GM21737 (cell line): ENCODE results near the gene USP35.
A peak's percentile ranks its signal among the peaks of the same experiment; 100 is the strongest.
"Not testable (repeated sequence)": the region's sequence is repeated elsewhere in the genome, so short reads cannot be mapped to it uniquely, and the experiment has no call there.

Experiments
- ATAC-seq: cut with Tn5 transposase; IDR thresholded peaks from one replicate; pipeline ENCODE4 v1.9.1; 2021; ENCODE audit warnings: mild to moderate bottlenecking, moderate library complexity; ENCODE audit not compliant: unreplicated experiment

The USP35 gene

GRCh38 chr11:78228467-78228866, 39.7 kb downstream of the USP35 start:
- peak; percentile 39 for ATAC-seq

DNA sequence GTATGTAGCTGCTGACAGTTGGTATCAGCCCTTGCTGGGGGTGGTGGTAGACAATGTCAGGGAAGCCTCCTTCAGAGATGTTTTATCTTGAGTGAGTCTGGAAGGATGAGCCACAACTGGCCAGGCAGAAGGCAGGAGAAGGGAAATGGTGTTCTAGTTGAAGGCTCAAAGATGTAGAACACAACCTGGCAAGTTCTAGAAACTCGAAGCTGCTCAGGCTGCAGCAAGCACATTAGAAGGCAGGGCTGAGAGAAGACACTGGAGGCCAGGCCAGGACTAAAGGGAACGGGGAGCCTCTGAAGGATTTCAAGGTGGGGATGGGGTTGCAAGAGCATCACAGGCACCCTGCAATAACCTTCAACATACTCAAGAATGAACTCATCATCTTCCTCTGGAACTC, 40.4 kb downstream of the USP35 start:
- ATAC-seq, result no peak

DNA sequence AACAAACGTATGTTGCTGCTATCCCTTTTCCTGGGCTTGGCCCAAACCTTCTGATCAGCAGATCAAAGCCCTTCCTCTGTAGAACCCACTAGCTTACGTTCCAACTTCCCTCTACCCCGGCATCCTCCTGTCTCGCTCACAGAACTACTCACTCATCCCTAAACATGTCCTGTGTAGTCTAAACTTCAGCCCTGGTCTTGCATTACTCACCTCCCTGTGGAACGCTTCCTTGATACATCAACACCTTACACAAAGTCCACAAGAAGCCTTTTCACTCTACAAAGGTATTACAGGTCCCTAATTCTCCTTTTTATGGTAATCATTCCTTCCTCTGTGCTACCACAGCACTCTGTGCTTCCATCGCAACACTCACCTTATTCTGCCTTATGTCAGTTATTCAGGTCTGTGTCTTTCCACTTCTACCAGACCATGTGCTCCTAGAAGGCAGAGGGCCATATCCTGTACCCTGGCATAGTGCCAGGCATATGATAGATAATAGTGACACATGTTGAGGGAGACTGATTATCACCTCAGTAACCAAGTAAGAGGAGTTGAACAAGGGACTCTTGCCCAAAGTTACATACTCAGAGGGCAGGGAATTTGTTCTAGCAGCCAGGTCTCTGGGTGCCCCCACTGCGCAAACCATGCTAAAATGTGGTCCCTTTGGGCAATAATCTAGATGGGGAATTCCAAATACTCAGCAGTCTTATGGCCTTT, 41.6 kb downstream of the USP35 start:
- ATAC-seq, result no peak

GRCh38 chr11:78231962-78232501, 43.3 kb downstream of the USP35 start:
- no peak for ATAC-seq

GRCh38 chr11:78233046-78233445, 44.3 kb downstream of the USP35 start:
- not testable (repeated sequence) for ATAC-seq

GRCh38 chr11:78234006-78234405, 45.3 kb downstream of the USP35 start:
- ATAC-seq, result no peak

GRCh38 chr11:78237293-78238046, 48.8 kb downstream of the USP35 start:
- no peak for ATAC-seq

GRCh38 chr11:78239781-78240180, 51.1 kb downstream of the USP35 start:
- ATAC-seq, result no peak

- no peak for ATAC-seq
These were observed 52.8 kb downstream of the USP35 start for GRCh38 chr11:78241475-78241874.

DNA sequence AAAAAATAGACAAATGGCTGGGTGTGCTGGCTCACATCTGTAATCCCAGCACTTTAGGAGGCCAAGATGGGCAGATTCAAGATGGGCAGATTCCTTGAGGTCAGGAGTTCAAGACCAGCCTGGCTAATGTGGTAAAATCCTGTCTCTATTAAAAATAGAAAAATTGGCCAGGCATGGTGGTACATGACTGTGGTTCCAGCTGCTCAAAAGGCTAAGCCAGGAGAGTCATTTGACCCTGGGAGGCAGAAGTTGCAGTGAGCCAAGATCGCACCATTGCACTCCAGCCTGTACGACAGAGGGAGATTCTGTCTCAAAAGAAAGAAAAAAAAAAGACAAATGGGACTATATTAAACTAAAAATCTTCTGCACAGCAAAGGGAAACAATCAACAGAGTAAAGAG, 55.4 kb downstream of the USP35 start:
- ATAC-seq, result no peak

- ATAC-seq, result no peak
These were observed 56.0 kb downstream of the USP35 start for GRCh38 chr11:78244546-78245255.

DNA sequence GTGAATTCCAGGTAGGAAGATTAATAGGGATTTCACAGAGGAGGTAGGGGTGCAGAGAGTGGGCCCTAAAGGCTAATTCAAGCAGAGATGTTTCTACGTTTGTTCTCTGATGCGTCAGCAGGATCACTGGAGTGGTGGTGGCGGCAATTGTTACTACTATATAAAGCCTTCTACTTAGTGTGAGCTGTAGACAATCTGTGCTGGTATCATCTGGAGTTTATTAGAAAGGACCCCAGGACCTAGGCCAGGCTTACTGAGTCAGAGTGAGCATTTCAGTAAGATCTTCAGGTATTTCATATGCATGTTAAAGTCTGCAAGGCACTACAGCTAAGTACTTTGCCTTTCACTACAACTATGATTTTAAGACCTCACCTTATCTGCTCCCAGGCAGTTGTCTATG, 59.5 kb downstream of the USP35 start:
- ATAC-seq, result no peak

DNA sequence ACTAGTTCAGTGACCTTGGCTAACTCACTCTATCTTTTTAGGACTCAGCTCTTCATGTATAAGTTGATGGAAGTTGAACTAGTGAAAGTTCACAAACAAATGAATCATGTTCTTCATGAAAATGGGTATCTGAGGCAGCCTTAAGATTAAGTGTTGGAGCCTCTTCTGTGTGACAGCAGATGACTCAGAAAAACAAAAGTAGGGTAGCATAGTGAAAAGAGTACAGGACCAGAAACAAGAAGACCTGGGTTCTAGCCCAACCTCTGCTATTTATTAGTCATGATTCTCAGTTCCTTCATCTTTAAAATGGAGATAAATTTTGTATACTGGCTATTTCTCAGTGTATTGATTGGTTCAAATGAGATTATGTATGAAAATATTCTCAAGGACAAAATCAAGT, 60.2 kb downstream of the USP35 start:
- ATAC-seq, result no peak

DNA sequence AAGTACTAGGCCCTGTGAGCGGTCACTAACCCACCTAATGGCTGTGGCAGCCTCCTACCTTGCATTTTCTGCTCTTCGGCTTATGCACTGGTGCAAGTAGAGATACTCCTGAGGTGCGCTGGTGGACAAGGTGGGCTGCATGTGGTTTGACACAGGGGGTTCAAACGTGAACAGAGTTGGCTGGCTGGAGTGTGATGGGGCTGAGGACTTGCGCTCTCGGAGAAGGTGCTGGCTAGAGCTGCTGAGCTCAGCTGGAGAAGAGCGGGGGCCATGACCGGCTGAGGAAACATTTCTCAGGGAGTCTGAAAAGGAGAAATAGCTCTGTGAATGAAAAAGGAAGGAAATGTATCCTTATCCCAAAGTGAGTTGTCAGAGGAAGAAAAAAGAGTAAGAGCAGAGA, 61.4 kb downstream of the USP35 start:
- no peak for ATAC-seq

GRCh38 chr11:78251083-78251775, 62.5 kb downstream of the USP35 start:
- ATAC-seq, result no peak

- ATAC-seq, result no peak
These were observed 65.1 kb downstream of the USP35 start for GRCh38 chr11:78253797-78254196.

DNA sequence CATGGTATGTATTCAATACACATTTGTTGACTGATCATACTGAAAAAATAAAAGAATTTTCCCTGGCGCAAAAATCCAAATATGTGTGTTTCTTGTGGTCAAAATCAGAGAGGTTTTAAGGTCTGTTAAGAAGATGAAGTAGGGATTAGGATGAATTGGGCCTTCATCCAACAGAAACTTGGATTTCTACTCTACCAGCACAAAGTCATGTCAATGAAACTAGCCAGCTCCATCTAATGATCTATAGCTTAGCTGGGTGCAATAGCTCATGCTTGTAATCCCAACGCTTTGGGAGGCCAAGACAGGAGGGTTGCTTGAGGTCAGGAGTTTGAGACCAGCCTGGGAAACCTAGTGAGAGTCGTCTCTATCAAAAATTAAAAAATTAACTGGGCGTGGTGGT, 65.5 kb downstream of the USP35 start:
- no peak for ATAC-seq

- ATAC-seq, result no peak
These were observed 67.2 kb downstream of the USP35 start for GRCh38 chr11:78255919-78256318.

DNA sequence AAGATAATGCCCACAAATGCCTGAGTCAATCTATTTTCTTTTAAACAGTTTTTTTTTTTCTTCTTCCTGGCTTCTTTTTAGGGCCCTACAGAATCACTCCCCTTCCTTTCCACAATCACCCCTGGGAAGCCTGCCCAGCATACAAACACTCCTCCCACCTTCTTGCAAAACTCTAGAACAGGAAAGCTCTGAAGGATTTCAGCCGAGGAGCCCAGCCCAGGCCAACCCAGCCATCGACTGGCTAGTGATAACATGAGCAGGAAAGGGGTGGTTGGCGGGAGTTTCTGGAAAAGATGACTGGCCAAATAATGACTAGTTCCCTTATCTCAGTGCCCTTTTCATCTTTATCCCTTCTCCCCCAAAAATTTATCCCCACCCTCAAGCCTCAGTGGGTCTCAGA, 68.2 kb downstream of the USP35 start:
- ATAC-seq, result no peak

DNA sequence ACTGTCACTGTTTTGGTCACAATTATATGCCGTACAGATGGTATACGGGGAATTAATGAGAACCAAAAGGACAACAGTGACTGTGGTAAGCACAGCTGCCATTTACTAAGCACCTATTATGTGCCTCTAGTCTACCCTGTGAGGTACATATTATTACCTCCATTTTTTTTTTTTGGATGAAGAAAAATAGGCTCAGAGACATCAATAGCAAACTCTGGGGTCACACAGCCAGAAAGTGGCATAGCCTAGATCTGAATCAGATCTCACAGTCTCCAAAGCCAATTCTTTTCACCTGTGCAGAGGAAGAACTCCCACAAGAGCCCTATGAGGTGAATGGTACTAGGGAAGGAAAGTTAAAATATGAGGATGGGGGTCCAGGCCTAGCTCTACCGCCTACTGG, 68.9 kb downstream of the USP35 start:
- ATAC-seq, result no peak
